Hematopoietic multipotent progenitor cell treated with erythropoietin and hydrocortisone succinate and interleukin-3 and kit ligand, for 17 days (in vitro differentiated cells): ENCODE results near the gene METTL21A.
"Not testable (repeated sequence)": the region's sequence is repeated elsewhere in the genome, so short reads cannot be mapped to it uniquely, and the experiment has no call there.

Experiments
- DNase-seq: peaks from one replicate; pipeline ENCODE4 v3.0.0-alpha.2; 2015; ENCODE audit warnings: low spot score

The METTL21A gene

GRCh38 chr2:207625014-207625907 is at the start of gene METTL21A:
TSS of gene METTL21A (minus strand) at chr2:207625394. CDS start at chr2:207624375, 1,019 bp downstream.
- DNase-seq, result peak; percentile 93

GRCh38 chr2:207674826-207675225 is 49.6 kb upstream of the METTL21A start:
- DNase-seq, result no peak

- DNase-seq, result no peak
Observed at GRCh38 chr2:207674266-207674774, 49.1 kb upstream of the METTL21A start.

- DNase-seq, result no peak
Observed at GRCh38 chr2:207673431-207673830, 48.2 kb upstream of the METTL21A start.

- DNase-seq, result no peak
Observed at GRCh38 chr2:207670887-207671286, 45.7 kb upstream of the METTL21A start.

DNA sequence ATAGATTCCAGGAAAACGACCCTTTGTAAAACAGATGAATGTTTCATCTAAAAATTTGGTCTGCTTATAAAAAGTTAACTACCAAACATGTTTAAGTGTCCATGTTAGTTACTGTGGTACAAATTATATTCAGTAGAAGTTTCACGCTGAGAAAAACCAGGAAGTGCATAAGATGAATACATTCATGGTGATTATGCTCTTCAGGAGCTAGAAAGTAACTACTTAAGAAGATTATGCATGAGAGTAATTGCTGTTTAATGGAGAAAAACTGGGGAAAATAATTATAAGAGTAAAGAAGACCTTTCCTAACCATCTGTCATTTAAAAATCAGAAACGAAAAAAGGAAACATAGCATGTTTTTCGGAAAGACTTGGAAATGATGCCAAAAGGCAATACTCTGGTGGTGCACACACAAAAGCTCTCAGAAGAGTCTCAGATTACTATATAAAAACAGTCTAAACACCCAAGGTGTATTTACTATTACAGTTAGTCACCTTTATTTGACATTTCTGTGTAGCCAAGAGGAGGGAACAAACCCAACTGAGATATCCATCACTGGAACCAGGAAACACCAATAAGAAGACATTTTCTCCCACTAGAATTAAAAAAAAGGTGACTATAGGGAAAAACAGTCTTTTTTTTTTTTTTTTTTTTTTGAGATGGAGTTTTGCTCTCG is 38.8 kb upstream of the METTL21A start:
- no peak for DNase-seq

GRCh38 chr2:207662203-207662602 is 37.0 kb upstream of the METTL21A start:
- DNase-seq, result no peak

DNA sequence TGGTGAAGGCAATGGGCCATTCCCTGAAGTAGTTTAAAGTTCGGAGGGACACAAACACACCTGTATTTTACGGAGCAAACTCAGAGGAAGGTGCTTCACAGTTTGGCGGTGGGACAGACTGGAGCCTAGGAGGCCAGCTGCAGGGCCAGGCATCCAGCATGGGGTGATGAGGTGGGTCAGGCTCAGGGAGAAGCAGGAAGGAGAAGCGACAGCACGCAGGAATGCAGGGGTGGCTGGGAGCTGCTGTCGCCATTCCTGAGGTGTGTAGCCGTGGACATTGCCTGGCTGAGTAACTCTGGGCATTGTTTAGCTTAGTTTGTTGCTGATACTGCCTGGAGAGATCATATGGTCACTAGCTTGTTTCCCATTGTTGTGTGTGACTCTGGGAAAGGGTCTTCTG is 35.8 kb upstream of the METTL21A start:
- DNase-seq, result no peak

- DNase-seq, result no peak
Observed at GRCh38 chr2:207658156-207658555, 33.0 kb upstream of the METTL21A start.

GRCh38 chr2:207655000-207655399 is 29.8 kb upstream of the METTL21A start:
- DNase-seq, result no peak

GRCh38 chr2:207646582-207646981 is 21.4 kb upstream of the METTL21A start:
- DNase-seq, result not testable (repeated sequence)

DNA sequence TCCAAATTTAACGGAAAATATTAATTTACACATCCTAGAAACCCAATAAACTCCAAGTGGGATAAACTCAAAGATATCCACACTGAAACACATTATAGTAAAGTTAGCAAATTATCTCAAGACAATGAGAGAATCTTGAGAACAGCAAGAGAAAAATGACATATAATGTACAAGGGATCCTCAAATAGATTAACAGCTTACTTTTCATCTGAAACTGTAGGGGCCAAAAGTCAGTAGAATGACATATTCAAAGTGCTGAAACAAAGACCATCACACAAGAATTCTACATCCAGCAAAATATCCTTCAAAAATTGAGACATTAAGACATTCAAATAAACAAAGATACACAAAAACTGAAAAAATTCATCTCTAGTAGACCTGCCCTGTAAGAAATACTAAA is 18.7 kb upstream of the METTL21A start:
- no peak for DNase-seq

DNA sequence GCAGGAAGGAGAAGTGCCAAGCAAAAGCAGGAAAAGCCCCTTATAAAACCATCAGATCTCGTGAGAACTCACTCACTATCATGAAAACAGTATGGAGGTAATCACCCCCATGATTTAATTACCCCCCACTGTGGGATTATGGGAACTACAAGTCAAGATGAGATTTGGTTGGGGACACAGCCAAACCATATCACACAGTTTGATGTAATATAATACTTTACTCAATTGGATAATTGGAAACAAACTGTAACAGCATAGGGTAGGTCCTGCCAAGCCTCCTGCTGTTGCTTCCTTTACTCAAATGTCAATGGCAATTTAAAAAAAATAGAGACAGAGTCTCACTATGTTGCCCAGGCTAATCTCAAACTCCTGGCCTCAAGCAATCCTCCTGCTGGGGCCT is 15.5 kb upstream of the METTL21A start:
- no peak for DNase-seq

DNA sequence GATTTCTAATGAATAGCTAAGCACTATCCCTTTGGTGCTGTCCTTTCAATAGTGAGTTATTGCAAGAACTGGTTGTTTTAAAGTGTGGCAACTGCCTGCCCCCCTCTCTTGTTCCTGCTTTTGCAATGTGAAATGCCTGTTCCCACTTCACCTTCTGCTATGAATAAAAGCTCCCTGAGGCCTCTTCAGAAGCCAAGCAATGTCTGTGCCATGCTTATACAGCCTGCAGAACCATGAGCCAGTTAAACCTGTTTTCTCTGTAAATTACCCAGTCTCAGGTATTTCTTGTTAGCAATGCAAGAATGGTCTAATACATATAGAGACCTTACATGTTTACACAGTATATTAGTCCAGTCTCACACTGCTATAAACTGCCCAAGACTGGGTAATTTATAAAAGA is 15.0 kb upstream of the METTL21A start:
- no peak for DNase-seq

- DNase-seq, result not testable (repeated sequence)
Observed at GRCh38 chr2:207639288-207639687, 14.1 kb upstream of the METTL21A start.

GRCh38 chr2:207635468-207636200 is 10.4 kb upstream of the METTL21A start:
- DNase-seq, result no peak

GRCh38 chr2:207633686-207634085 is 8.5 kb upstream of the METTL21A start:
- DNase-seq, result no peak

DNA sequence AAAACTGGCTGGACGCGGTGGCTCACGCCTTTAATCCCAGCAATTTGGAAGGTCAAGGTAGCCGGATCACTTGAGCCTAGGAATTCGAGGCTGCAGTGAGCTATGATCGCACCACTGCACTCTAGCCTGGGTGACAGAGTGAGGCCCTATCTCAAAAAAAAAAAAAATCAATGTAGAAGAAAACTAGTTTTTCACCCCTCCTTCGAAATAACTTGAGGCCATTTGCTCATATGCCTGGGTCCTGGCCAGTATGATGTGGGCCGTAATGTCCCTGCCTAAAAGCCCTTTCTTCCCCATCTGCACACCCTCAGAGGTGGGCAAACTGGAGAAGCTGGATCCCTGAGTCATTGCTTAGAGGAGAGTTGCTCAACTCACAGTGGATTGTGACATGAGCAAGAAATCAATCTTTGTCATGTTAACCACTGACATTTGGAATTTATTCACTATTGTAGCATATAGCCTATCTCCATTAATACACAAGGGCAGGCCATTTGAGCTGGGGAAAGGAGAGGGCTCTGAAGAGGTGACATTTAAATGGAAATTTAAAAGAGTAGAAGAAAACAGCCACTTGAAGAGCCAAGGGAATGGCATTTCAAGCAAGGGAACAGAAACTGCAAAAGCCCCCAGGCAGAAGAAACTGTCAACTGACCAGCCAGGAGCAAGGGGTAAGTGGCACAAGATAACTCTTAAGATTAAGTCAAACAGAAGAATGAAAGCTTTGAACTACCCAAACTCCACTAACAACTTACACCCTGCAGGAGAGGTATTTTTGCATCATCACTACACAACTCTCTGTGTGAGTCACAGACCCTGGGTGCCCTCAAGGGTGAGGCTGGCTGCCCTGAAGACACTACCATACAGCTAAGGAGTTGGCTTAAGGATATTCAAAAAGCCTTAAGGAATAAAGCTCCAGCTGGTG is 7.6 kb upstream of the METTL21A start:
- DNase-seq, result no peak

DNA sequence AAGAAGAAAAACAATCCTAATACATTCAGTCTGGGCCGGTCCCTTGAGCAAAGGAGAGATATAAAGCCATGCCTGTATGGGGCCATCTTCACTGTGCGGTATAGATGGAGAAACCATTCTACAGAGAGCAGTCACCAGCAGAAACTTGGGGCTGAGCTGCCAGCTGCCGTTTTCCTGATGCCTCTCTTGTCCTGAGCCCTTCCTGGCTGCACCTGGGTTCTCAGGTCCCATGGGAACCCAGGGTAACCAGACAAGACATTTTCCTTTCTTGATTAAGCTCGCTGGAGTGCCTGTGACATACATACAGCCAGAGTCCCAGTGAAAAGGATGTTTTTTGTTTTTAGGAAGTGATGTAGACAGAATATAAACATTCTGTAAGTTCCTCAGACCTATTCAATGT is 5.3 kb upstream of the METTL21A start:
- no peak for DNase-seq

- no peak for DNase-seq
Observed at GRCh38 chr2:207629553-207629952, 4.4 kb upstream of the METTL21A start.
